OCI-LY1 (cell line): Measurements from ENCODE around the gene SATB1.

Experiments
- EZH2 ChIP-seq: fragments of 200-600 bp; sonication (generic), shearing (Covaris generic); IDR thresholded peaks from 2 replicates; pipeline ENCODE4 v1.8.0; 2017; ENCODE audit warnings: borderline replicate concordance, mixed run types, mild to moderate bottlenecking, antibody characterized with exemption, low read length, moderate library complexity, mixed read lengths
- TF ChIP-seq, protein P1 (sequence below): fragments of 200-600 bp; sonication (generic), shearing (Covaris generic); IDR thresholded peaks from 2 replicates; pipeline ENCODE4 v1.5.1; 2017; ENCODE audit warnings: mild to moderate bottlenecking, antibody characterized with exemption, low read length, moderate library complexity, mixed read lengths

DNA sequence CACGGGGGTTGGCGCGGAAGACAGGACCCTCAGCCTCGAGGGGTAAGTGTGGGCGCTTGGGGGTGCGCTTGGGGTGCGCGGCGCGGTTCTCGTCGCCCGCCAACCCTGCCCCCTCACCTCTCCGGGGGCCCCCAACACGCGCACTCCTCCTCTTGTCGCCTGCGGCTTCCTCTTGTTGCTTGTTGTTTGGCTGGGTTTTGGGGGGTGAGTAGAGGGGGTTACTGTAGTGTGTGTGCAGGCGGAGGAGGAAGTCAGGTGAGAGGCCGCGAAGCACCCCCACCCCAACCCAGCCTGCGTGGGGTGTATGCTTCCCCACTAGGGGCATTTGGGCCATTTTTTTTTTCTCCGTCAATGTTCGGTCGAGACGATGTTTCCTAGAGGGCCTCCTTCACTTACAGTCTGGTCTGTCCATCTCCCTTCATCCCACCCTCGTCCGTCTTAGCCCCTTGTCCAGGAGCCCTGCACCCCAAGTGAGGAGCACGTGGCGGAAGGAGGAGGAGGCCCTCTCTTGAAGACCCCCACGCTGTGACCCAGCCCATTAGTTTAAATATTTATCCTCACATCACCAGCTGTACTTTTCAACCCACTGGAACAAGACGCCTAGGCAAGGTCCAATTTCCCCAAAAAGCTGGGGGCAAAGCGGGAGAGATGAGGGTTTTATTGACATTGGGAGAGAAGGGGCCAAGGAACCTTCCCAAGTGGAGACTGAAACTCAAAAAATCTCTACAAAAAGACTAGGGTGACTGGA lies 20.4 kb upstream of the SATB1 start:
- no peak for TF ChIP-seq EZH2
- TF ChIP-seq, protein P1, sequence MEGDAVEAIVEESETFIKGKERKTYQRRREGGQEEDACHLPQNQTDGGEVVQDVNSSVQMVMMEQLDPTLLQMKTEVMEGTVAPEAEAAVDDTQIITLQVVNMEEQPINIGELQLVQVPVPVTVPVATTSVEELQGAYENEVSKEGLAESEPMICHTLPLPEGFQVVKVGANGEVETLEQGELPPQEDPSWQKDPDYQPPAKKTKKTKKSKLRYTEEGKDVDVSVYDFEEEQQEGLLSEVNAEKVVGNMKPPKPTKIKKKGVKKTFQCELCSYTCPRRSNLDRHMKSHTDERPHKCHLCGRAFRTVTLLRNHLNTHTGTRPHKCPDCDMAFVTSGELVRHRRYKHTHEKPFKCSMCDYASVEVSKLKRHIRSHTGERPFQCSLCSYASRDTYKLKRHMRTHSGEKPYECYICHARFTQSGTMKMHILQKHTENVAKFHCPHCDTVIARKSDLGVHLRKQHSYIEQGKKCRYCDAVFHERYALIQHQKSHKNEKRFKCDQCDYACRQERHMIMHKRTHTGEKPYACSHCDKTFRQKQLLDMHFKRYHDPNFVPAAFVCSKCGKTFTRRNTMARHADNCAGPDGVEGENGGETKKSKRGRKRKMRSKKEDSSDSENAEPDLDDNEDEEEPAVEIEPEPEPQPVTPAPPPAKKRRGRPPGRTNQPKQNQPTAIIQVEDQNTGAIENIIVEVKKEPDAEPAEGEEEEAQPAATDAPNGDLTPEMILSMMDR, result no peak
